IPS-20b (cell line): ENCODE results near the gene DIAPH2.

Experiments
- H3K27ac ChIP-seq: one replicate; pipeline ENCODE4 v1.5.1; 2013; ENCODE audit warnings: low read length
- H3K27me3 ChIP-seq: 2 replicates; pipeline ENCODE4 v1.6.1; 2013; ENCODE audit warnings: mild to moderate bottlenecking, low read length, inconsistent platforms; ENCODE audit not compliant: insufficient read depth
- H3K36me3 ChIP-seq: 2 replicates; pipeline ENCODE4 v1.6.1; 2013; ENCODE audit warnings: low read depth, mild to moderate bottlenecking, inconsistent platforms, low read length, moderate library complexity; ENCODE audit not compliant: insufficient read depth
- H3K4me1 ChIP-seq: 2 replicates; pipeline ENCODE4 v1.6.1; 2013; ENCODE audit warnings: mild to moderate bottlenecking, control low read depth, inconsistent platforms, low read length, moderate library complexity; ENCODE audit not compliant: insufficient read depth
- H3K4me3 ChIP-seq: 2 replicates; pipeline ENCODE4 v1.5.1; 2013; ENCODE audit warnings: mild to moderate bottlenecking, low read length, inconsistent platforms
- H3K9ac ChIP-seq: 2 replicates; pipeline ENCODE4 v1.6.1; 2013; ENCODE audit warnings: low read depth, mild to moderate bottlenecking, inconsistent platforms, low read length, moderate library complexity
- H3K9me3 ChIP-seq: 2 replicates; pipeline ENCODE4 v1.6.1; 2013; ENCODE audit warnings: mild to moderate bottlenecking, low read depth, low read length, inconsistent platforms; ENCODE audit not compliant: insufficient read depth

Gene DIAPH2

DNA sequence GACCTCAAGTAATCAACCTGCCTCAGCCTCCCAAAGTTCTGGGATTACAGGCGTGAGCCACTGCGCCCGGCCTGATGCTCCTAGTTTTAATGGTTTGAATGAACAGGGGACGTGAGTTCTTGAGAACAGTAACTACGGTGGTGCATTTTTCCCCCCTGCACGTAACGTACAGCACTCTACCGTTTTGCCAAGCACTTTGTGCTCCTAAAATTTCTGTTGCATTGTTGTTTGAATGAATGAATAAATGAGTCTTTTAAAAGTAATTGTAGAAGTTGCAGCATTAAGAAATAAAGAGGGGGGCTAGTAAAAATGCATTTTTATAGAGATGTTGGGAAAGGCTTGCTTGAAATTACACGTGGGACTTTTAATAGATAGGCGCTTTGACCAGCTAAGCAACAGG, 199.0 kb downstream of the DIAPH2 start, which contains the start of gene RPA4:
Gene RPA4, plus strand, starts transcription at position 301 of the 400 bp plus-strand sequence. CDS start 403 bp downstream, outside the sequence.
- H3K9me3 ChIP-seq: no peaks in the 10 kb centered on the region
- H3K9ac ChIP-seq: no peak within 1 kb of the TSS
- no peaks in the 10 kb centered on the region for H3K4me1 ChIP-seq
- no peaks in the 10 kb centered on the region for H3K36me3 ChIP-seq
- no peak within 1 kb of the TSS for H3K4me3 ChIP-seq
- H3K27ac ChIP-seq: no peak within 1 kb of the TSS
- H3K27me3 ChIP-seq: no peaks in the 10 kb centered on the region

DNA sequence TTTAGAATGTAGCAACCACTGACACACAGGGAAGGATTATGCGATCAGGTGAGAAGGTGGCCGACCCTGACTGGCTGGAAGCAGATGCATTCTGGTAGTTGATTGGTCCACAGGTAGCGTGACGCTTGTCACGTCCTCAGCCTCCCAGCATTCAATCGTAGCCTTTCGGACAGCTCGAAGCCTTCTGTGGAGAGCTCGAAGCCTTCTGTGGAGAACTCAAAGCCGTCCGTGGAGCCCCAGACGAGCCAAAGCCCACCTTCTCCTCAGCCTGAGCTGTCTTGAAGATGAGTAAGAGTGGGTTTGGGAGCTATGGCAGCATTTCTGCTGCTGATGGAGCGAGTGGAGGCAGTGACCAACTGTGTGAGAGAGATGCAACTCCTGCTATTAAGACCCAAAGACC, 199.4 kb downstream of the DIAPH2 start:
- Histone ChIP-seq H3K27me3 (no peaks in the 10 kb centered on the region), H3K9me3 (no peaks in the 10 kb centered on the region), H3K36me3 (no peaks in the 10 kb centered on the region), H3K9ac (no peak overlapping the region), H3K4me3 (no peak overlapping the region), H3K27ac (no peak overlapping the region), H3K4me1 (no peaks in the 10 kb centered on the region)

- H3K36me3 ChIP-seq: no peaks in the 10 kb centered on the region
- H3K27me3 ChIP-seq: no peaks in the 10 kb centered on the region
- no peaks in the 10 kb centered on the region for H3K9me3 ChIP-seq
- no peak overlapping the region for H3K4me3 ChIP-seq
- no peak overlapping the region for H3K27ac ChIP-seq
- H3K4me1 ChIP-seq: no peaks in the 10 kb centered on the region
- H3K9ac ChIP-seq: no peak overlapping the region
Observed at GRCh38 chrX:96889726-96890125, 205.1 kb downstream of the DIAPH2 start.

DNA sequence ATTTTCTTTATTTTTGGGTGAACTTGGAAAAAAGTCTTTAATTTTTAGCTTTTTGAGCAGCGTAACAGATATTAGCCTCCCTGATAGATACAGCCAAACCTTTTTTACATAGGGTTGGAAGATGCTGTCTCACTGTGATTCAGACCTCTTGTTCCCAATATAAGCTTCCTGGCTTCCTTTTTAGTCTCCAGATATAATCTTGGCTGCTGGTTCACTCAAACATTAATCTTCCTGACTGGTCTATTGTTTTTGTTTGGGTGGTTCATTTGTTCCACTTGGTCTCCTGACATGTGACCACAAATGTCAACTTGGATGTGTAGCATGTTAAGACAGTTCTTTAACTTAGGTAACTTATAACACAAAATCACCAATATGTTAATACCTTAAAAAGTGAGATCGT, 222.1 kb downstream of the DIAPH2 start:
- Histone ChIP-seq H3K36me3 (no peaks in the 10 kb centered on the region), H3K4me3 (no peak overlapping the region), H3K9ac (no peak overlapping the region), H3K27me3 (no peaks in the 10 kb centered on the region), H3K27ac (no peak overlapping the region), H3K9me3 (no peaks in the 10 kb centered on the region), H3K4me1 (no peaks in the 10 kb centered on the region)

- Histone ChIP-seq H3K27me3 (no peaks in the 10 kb centered on the region), H3K4me1 (no peaks in the 10 kb centered on the region), H3K9me3 (no peaks in the 10 kb centered on the region), H3K9ac (no peak overlapping the region), H3K4me3 (no peak overlapping the region), H3K36me3 (no peaks in the 10 kb centered on the region), H3K27ac (no peak overlapping the region)
Observed at GRCh38 chrX:96907516-96908272, 223.1 kb downstream of the DIAPH2 start.

- Histone ChIP-seq H3K4me1 (no peaks in the 10 kb centered on the region), H3K9me3 (no peaks in the 10 kb centered on the region), H3K27me3 (no peaks in the 10 kb centered on the region), H3K9ac (no peak overlapping the region), H3K27ac (no peak overlapping the region), H3K4me3 (no peak overlapping the region), H3K36me3 (no peaks in the 10 kb centered on the region)
Observed at GRCh38 chrX:96909291-96909690, 224.6 kb downstream of the DIAPH2 start.

GRCh38 chrX:96918864-96919263, 234.2 kb downstream of the DIAPH2 start:
- Histone ChIP-seq H3K27me3 (no peaks in the 10 kb centered on the region), H3K4me1 (no peaks in the 10 kb centered on the region), H3K4me3 (no peak overlapping the region), H3K9me3 (no peaks in the 10 kb centered on the region), H3K36me3 (no peaks in the 10 kb centered on the region), H3K27ac (no peak overlapping the region), H3K9ac (no peak overlapping the region)

DNA sequence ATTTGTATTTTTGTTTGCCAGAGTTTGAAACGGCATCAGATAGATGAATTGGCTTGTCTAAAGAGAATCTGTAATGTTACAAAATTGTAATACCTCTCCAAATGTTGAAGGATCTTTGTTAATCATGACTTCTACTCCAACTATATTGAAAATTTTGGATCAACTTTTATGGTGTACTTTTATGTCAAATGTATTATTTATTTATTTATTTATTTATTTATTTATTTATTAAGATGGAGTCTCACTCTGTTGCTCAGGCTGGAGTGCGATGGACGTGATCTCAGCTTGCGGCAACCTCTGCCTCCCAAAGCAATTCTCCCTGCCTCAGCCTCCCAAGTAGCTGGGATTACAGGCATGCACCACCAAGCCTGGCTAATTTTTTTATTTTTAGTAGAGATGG, 235.0 kb downstream of the DIAPH2 start:
- H3K4me1 ChIP-seq: no peaks in the 10 kb centered on the region
- no peaks in the 10 kb centered on the region for H3K36me3 ChIP-seq
- H3K9me3 ChIP-seq: no peaks in the 10 kb centered on the region
- H3K4me3 ChIP-seq: no peak overlapping the region
- H3K27ac ChIP-seq: no peak overlapping the region
- H3K9ac ChIP-seq: no peak overlapping the region
- no peaks in the 10 kb centered on the region for H3K27me3 ChIP-seq

GRCh38 chrX:96924581-96924980, 239.9 kb downstream of the DIAPH2 start:
- H3K27ac ChIP-seq: no peak overlapping the region

GRCh38 chrX:96929036-96929435, 244.4 kb downstream of the DIAPH2 start:
- Histone ChIP-seq H3K9ac (no peak overlapping the region), H3K36me3 (no peaks in the 10 kb centered on the region), H3K4me1 (no peaks in the 10 kb centered on the region), H3K27ac (no peak overlapping the region), H3K9me3 (no peaks in the 10 kb centered on the region), H3K4me3 (no peak overlapping the region), H3K27me3 (no peaks in the 10 kb centered on the region)

More at GRCh38 chrX:96924581-96924980, 239.9 kb downstream of the DIAPH2 start:
- Histone ChIP-seq H3K4me1 (no peaks in the 10 kb centered on the region), H3K27me3 (no peaks in the 10 kb centered on the region), H3K9me3 (no peaks in the 10 kb centered on the region), H3K36me3 (no peaks in the 10 kb centered on the region), H3K9ac (no peak overlapping the region), H3K4me3 (no peak overlapping the region)

- H3K9me3 ChIP-seq: peaks cover 10% of the 10 kb centered on the region; the same call in 1 of the 2 replicates
- no peak overlapping the region for H3K9ac ChIP-seq
- no peak overlapping the region for H3K27ac ChIP-seq
- no peaks in the 10 kb centered on the region for H3K36me3 ChIP-seq
- no peaks in the 10 kb centered on the region for H3K27me3 ChIP-seq
- H3K4me1 ChIP-seq: no peaks in the 10 kb centered on the region
- H3K4me3 ChIP-seq: no peak overlapping the region
Observed at GRCh38 chrX:96957718-96958117, 273.1 kb downstream of the DIAPH2 start.

DNA sequence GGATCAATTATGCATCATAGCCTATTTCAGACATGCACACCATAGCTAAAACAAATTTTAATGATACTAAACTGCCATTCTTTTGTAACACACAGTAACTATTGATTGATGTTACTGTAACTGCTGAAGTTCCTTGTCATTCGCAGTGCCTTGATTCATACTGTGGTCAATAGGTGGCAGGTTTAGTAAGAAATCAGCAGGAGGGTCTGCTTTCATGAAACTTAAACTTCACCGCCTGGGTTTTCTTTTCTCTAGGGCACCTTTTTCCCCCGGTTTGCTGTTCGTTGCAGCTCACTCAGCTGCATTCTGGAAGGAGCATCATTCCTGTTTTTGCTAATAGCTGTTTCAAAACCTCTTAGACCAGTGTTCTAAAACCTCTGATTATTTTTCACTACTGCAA, 287.2 kb downstream of the DIAPH2 start:
- Histone ChIP-seq H3K27me3 (no peaks in the 10 kb centered on the region), H3K27ac (no peak overlapping the region), H3K4me3 (no peak overlapping the region)

More for the DNA sequence above, 287.2 kb downstream of the DIAPH2 start:
- Histone ChIP-seq H3K36me3 (no peaks in the 10 kb centered on the region), H3K9ac (no peak overlapping the region), H3K4me1 (0 out of 2 replicates have a peak, but pooled peaks cover 2% of the 10 kb centered on the region), H3K9me3 (no peaks in the 10 kb centered on the region)
